OCI-LY7 (cell line): ENCODE results near the gene TECTA. TPM values are rescaled to one million over a fixed set of nuclear protein-coding genes. Genes with fewer than 3 reads are reported as not detected.

Source experiments
- BruUV-seq: library from RNA; stranded (reverse); fragments of 400-500 nt; replicated peaks from 2 replicates; lab custom pipeline; 2021; lab: Mats Ljungman, UMichigan
- CTCF ChIA-PET: fragments of 300-600 bp; sonication (Branson Sonifier 250); formaldehyde crosslinking; loops from one replicate; lab custom pipeline; 2022; ENCODE audit warnings: antibody characterized with exemption; ENCODE audit not compliant: unreplicated experiment; lab: Charles Lee
- POLR2A ChIA-PET: fragments of 300-600 bp; sonication (Branson Sonifier 250); formaldehyde crosslinking; loops from one replicate; lab custom pipeline; 2022; ENCODE audit warnings: antibody characterized with exemption; lab: Charles Lee
- DNase-seq: peaks from one replicate; pipeline ENCODE4 v3.0.0-alpha.2; 2015; ENCODE audit warnings: low spot score
- H2AFZ ChIP-seq: fragments of 200-600 bp; sonication (generic), shearing (Covaris generic); 2 replicates; pipeline ENCODE4 v1.6.1; 2014; ENCODE audit warnings: mild to moderate bottlenecking, antibody characterized with exemption, low read length, moderate library complexity
- H3K27ac ChIP-seq: fragments of 200-600 bp; sonication (generic); 2 replicates; pipeline ENCODE4 v1.5.1; 2014; ENCODE audit warnings: mixed run types, low read depth, mild to moderate bottlenecking, moderate library complexity, low read length, inconsistent platforms; ENCODE audit not compliant: poor library complexity, severe bottlenecking
- H3K36me3 ChIP-seq: fragments of 200-600 bp; sonication (generic); 2 replicates; pipeline ENCODE4 v1.6.1; 2014; ENCODE audit warnings: mild to moderate bottlenecking, antibody characterized with exemption, low read length, moderate library complexity, mixed read lengths; ENCODE audit not compliant: insufficient read depth
- H3K4me1 ChIP-seq: fragments of 200-600 bp; sonication (generic); 2 replicates; pipeline ENCODE4 v1.5.1; 2014; ENCODE audit warnings: mild to moderate bottlenecking, low read length; ENCODE audit not compliant: insufficient read depth, poor library complexity, severe bottlenecking
- H3K4me2 ChIP-seq: fragments of 200-600 bp; sonication (generic); 2 replicates; pipeline ENCODE4 v1.6.1; 2014; ENCODE audit warnings: mild to moderate bottlenecking, low read length
- H3K4me3 ChIP-seq: fragments of 200-600 bp; sonication (generic); 2 replicates; pipeline ENCODE4 v1.5.1; 2014; ENCODE audit warnings: mild to moderate bottlenecking, low read depth, low read length; ENCODE audit not compliant: poor library complexity, severe bottlenecking
- H3K79me2 ChIP-seq: fragments of 200-600 bp; sonication (generic); 2 replicates; pipeline ENCODE4 v1.6.1; 2016; ENCODE audit warnings: low read depth, mild to moderate bottlenecking, low read length, moderate library complexity, mixed read lengths; ENCODE audit not compliant: insufficient read depth
- H3K9me2 ChIP-seq: fragments of 200-600 bp; sonication (generic); 2 replicates; pipeline ENCODE4 v1.6.1; 2016; ENCODE audit warnings: mild to moderate bottlenecking, low read length, mixed read lengths; ENCODE audit not compliant: insufficient read depth
- H3K9me3 ChIP-seq: fragments of 200-600 bp; sonication (generic); 2 replicates; pipeline ENCODE4 v1.6.1; 2014; ENCODE audit warnings: mild to moderate bottlenecking, mixed run types, low read length, mixed read lengths
- H4K20me1 ChIP-seq: fragments of 200-600 bp; sonication (generic); 2 replicates; pipeline ENCODE4 v1.6.1; 2014; ENCODE audit warnings: mild to moderate bottlenecking, antibody characterized with exemption, low read length, moderate library complexity, mixed read lengths; ENCODE audit not compliant: insufficient read depth
- EZH2phosphoT487 ChIP-seq: fragments of 200-600 bp; sonication (generic); IDR thresholded peaks from 2 replicates; pipeline ENCODE4 v1.6.1; 2018; ENCODE audit warnings: low read depth, borderline replicate concordance, mild to moderate bottlenecking, mixed run types, antibody characterized with exemption, low read length, moderate library complexity, mixed read lengths
- intact Hi-C: fragments of 100-400 bp; cut with micrococcal nuclease; formaldehyde crosslinking; loops from one replicate; pipeline ENCODE4 v1.10.0; 2022; ENCODE audit not compliant: unreplicated experiment
- total RNA-seq, 2 experiments: library from RNA; depleted of rRNA in 1 of 2; stranded (reverse); fragments of >200 nt in 1 of 2; shearing (Covaris generic) in 1 of 2; gene quantifications; 2 replicates each; pipeline ENCODE4 v1.2.3, GENCODE V29; 2014 to 2022
- TF ChIP-seq, protein P1 (sequence below): fragments of 200-600 bp; sonication (generic); conservative IDR thresholded peaks from 2 replicates; pipeline ENCODE4 v1.5.1; 2014; ENCODE audit warnings: mild to moderate bottlenecking, antibody characterized with exemption, low read length, moderate library complexity, mixed read lengths

TECTA gene
- total RNA-seq, 2 experiments from 2014 or later: 0.32 to 0.48 TPM

DNA sequence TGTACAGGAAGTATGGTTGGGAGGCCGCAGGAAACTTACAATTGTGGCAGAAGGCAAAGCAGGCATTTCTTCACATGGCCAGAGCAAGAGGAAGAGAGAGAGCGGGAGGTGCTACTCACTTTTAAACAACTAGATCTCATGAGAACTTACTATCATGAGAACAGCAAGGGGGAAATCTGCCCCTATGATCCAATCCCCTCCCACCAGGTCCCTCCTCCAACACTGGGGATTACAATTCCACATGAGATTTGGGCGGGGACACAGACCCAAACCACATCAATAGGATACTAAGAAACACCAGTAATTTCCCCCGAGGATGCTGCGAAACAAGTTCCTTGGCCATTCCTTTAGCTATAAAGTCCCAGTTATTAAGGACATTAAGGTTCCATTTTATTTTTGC is 97.4 kb downstream of the TECTA start:
- Histone ChIP-seq H2AFZ (no peak overlapping the region), H4K20me1 (no peaks in the 10 kb centered on the region), H3K9me3 (no peaks in the 10 kb centered on the region), H3K36me3 (no peaks in the 10 kb centered on the region), H3K4me3 (no peak overlapping the region), H3K27ac (no peak overlapping the region), H3K9me2 (no peaks in the 10 kb centered on the region), H3K4me2 (no peak overlapping the region), H3K4me1 (peaks cover 5% of the 10 kb centered on the region), H3K79me2 (no peaks in the 10 kb centered on the region)
- intact Hi-C loops: loop anchor here (10.0 kb wide), 1 partner anchor 244 kb away; no protein-coding TSS in a partner anchor
- ChIA-PET POLR2A (interaction anchor here (1.5 kb wide), 1 partner anchor 25 kb away, joined by 4 read pairs; no protein-coding TSS in a partner anchor), CTCF (no interaction called here)
- no peak for TF ChIP-seq EZH2phosphoT487
- TF ChIP-seq, protein P1, sequence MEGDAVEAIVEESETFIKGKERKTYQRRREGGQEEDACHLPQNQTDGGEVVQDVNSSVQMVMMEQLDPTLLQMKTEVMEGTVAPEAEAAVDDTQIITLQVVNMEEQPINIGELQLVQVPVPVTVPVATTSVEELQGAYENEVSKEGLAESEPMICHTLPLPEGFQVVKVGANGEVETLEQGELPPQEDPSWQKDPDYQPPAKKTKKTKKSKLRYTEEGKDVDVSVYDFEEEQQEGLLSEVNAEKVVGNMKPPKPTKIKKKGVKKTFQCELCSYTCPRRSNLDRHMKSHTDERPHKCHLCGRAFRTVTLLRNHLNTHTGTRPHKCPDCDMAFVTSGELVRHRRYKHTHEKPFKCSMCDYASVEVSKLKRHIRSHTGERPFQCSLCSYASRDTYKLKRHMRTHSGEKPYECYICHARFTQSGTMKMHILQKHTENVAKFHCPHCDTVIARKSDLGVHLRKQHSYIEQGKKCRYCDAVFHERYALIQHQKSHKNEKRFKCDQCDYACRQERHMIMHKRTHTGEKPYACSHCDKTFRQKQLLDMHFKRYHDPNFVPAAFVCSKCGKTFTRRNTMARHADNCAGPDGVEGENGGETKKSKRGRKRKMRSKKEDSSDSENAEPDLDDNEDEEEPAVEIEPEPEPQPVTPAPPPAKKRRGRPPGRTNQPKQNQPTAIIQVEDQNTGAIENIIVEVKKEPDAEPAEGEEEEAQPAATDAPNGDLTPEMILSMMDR: no peak
- DNase-seq: peak; percentile 8
- BruUV-seq: no TSS peak

DNA sequence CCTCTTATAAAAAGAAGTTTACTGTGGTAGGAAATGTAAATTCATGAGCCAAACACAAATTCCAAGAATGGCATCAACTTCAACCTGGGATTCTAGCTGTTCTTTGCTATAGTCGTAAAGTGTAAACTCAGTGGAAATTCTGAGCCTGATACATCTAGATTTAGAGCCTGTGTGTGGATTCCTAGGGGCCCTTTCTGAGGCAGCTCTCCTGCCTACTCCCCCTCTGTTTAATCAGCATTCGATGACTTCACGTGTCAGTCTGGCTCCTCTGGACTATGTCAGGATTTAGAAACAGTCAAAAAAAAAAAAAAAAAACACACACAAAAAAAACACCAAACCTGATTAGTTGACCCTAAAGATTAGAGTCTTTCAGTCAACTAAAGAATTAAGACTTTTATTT is 98.5 kb downstream of the TECTA start:
- H3K4me1 ChIP-seq: peaks cover 5% of the 10 kb centered on the region
- H3K79me2 ChIP-seq: no peaks in the 10 kb centered on the region
- H4K20me1 ChIP-seq: no peaks in the 10 kb centered on the region
- no peak overlapping the region for H3K27ac ChIP-seq
- H3K9me3 ChIP-seq: no peaks in the 10 kb centered on the region
- no peak overlapping the region for H3K4me2 ChIP-seq
- H3K36me3 ChIP-seq: no peaks in the 10 kb centered on the region
- CTCF ChIA-PET: no interaction called here
- no peak for TF ChIP-seq EZH2phosphoT487
- TF ChIP-seq, protein P1: no peak
- H3K4me3 ChIP-seq: no peak overlapping the region
- H3K9me2 ChIP-seq: no peaks in the 10 kb centered on the region
- no TSS peak for BruUV-seq
- H2AFZ ChIP-seq: no peak overlapping the region
- POLR2A ChIA-PET: interaction anchor here (0.6 to 1.7 kb wide), 3 partner anchors 9 to 10 kb away, joined by 4 to 6 read pairs (median 4); no protein-coding TSS in a partner anchor
- no peak for DNase-seq
- intact Hi-C loops: loop anchor here (10.0 kb wide), 1 partner anchor 245 kb away; no protein-coding TSS in a partner anchor

DNA sequence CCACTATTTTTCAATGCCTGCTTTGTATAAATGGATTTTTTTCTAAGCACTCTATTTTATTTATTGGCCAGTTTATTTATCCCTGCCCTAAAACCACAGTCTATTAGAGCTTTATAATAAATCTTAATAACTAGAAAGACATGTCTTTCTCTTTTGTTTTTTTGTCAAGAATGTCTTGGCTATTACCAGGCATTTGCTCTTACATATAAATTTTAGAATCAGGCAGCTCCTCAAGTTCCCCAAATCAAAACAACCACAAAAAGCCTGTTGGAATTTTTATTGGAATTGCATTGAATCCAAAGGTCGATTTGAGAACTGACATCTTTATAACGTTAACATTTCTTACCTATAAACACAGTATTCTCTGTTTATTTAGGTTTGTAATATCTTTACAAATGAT is 105.8 kb downstream of the TECTA start:
- no peak overlapping the region for H2AFZ ChIP-seq
- CTCF ChIA-PET: no interaction called here

More for the DNA sequence above, 105.8 kb downstream of the TECTA start:
- no peak overlapping the region for H3K4me3 ChIP-seq
- H3K79me2 ChIP-seq: no peaks in the 10 kb centered on the region
- no peaks in the 10 kb centered on the region for H3K4me1 ChIP-seq
- no peaks in the 10 kb centered on the region for H3K9me2 ChIP-seq
- no peak for DNase-seq
- intact Hi-C loops: no loop called here
- no peaks in the 10 kb centered on the region for H3K36me3 ChIP-seq
- POLR2A ChIA-PET: no interaction called here
- no peak overlapping the region for H3K27ac ChIP-seq
- no peaks in the 10 kb centered on the region for H3K9me3 ChIP-seq
- H4K20me1 ChIP-seq: no peaks in the 10 kb centered on the region
- no peak overlapping the region for H3K4me2 ChIP-seq
- TF ChIP-seq EZH2phosphoT487: no peak
- BruUV-seq: no TSS peak
